Lower leg skin (tissue), 4 donors: ENCODE results near the gene CTNND2. TPM values are rescaled to one million over a fixed set of nuclear protein-coding genes. Genes with fewer than 3 reads are reported as not detected.

Experiments used
- DNase-seq, 2 donors: peaks; one replicate each; pipeline ENCODE4 v3.0.0-alpha.2; 2019; ENCODE audit warnings: low spot score in 2 of 2
- H3K4me3 ChIP-seq: fragments of 200-600 bp; sonication (generic); 2 replicates; pipeline ENCODE4 v1.5.1; 2017; ENCODE audit warnings: mild to moderate bottlenecking, low read depth; ENCODE audit not compliant: poor library complexity, severe bottlenecking
- POLR2A ChIP-seq, 2 donors: fragments of 450-650 bp; IDR thresholded peaks; one replicate each; pipeline ENCODE4 v1.6.1; 2016 to 2017; ENCODE audit warnings: antibody characterized with exemption in 2 of 2, mild to moderate bottlenecking in 1 of 2, moderate library complexity in 1 of 2
- WGBS, 2 donors: methylation state at CpG; one replicate each; pipeline ENCODE4 v1.1.5; 2018; 5-methylcytosine and 5-hydroxymethylcytosine counted together
- intact Hi-C: fragments of 100-400 bp; cut with DNase I; formaldehyde crosslinking; loops from one replicate; pipeline ENCODE4 v1.15.0; 2023; ENCODE audit warnings: low total_unique reads
- total RNA-seq, 4 donors: library from RNA; depleted of rRNA; stranded (reverse); fragments of >200 nt; gene quantifications; one replicate each; pipeline ENCODE4 v1.1.0, GENCODE V29; 2016
- TF ChIP-seq, protein P1 (sequence below), 3 donors: fragments of 450-650 bp; IDR thresholded peaks; one replicate each; pipeline ENCODE4 v1.5.1; 2016; ENCODE audit warnings: antibody characterized with exemption in 3 of 3, mild to moderate bottlenecking in 3 of 3, moderate library complexity in 2 of 3

The CTNND2 gene
- total RNA-seq, 4 donors from 2014 or later, result 0.21 to 2.9 (median 0.55) TPM

DNA sequence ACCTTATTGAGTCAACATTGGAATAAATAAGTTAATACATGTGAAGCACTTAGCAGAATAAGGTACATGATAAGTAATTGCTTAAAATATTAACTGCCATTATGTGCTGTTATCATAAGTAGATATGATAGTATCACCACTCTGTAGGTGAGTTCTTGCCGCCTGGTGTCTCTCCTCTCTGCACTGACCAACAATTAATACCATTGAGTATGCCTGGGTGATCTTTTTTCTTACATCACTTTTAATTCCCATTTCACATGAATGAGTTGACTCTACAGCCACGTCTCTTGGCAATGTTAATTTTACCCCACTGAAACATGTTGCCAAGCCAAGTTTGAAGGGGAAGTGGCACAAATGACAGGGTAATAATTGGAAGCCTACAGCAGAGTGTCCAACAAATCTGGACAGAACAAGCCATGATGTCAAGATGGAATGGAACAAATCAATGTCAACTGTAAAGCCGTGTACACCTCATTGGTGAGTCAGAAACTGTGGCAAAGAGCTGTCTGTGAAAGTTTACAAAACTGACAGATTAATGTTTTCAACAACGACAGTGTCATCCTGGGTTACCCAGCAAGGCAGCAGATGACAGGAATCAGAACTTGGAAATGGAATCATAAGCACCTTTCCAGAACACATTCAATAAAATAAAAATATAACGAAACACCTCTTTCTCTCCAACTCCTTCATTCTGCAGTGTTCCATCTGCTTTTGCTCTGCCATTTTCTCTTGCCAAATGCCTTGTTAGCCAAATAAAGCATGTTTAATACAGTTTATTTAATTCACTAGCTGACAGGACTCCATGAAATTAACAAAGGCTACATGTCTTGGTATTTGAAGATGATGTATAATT lies 330.9 kb downstream of the CTNND2 start:
- 65 to 70% methylated on average over 5 of the region's 5 CpGs for WGBS, 2 donors
- TF ChIP-seq, protein P1, sequence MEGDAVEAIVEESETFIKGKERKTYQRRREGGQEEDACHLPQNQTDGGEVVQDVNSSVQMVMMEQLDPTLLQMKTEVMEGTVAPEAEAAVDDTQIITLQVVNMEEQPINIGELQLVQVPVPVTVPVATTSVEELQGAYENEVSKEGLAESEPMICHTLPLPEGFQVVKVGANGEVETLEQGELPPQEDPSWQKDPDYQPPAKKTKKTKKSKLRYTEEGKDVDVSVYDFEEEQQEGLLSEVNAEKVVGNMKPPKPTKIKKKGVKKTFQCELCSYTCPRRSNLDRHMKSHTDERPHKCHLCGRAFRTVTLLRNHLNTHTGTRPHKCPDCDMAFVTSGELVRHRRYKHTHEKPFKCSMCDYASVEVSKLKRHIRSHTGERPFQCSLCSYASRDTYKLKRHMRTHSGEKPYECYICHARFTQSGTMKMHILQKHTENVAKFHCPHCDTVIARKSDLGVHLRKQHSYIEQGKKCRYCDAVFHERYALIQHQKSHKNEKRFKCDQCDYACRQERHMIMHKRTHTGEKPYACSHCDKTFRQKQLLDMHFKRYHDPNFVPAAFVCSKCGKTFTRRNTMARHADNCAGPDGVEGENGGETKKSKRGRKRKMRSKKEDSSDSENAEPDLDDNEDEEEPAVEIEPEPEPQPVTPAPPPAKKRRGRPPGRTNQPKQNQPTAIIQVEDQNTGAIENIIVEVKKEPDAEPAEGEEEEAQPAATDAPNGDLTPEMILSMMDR (IDR thresholded peaks at IDR 0.05), result no peak
- intact Hi-C loops, result no loop called here
- no peak overlapping the region for H3K4me3 ChIP-seq
- no peak for DNase-seq

DNA sequence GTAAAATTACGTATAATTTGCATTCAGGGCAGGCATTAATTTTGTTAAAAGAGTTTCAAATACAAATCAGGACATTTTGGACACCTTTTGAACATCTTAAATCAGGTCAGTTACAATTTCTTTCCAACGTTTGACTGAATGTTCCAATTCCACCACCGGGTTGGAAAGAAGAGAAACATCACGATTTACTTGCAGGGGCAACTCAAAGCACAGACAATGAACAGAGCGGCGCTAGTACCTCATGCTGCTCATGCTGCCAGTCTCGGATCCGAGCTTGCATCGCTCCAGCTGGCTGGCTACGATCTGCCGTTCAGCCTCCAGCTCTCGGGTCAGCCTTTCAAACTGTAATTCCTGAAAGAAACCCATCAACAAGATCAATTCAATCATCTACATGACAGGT lies 339.5 kb downstream of the CTNND2 start:
- TF ChIP-seq POLR2A (IDR thresholded peaks at IDR 0.05), result no peak
- TF ChIP-seq, protein P1 (IDR thresholded peaks at IDR 0.05), result no peak
- intact Hi-C loops, result no loop called here
- DNase-seq, result no peak
- H3K4me3 ChIP-seq, result no peak overlapping the region
- 86% methylated on average over 12 of the region's 12 CpGs for WGBS, 2 donors

DNA sequence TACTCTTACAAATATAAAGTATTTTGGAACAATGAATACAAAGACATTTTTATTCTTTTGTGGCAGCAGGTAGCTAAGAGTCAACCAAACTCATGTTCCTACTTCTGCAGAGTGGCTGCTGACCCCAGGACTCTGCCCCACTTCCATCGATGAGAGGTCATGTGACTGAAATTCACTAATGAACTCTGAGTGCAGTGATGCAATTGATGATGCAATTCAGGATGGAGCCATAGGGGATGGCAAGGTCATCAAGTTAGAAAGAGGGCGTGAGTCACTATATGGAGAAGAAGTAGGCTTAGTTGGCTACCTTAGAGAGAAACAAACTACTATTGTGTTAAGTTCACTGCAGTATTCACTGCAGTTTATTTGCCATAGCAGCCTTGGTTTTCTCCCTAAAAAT lies 340.4 kb downstream of the CTNND2 start:
- H3K4me3 ChIP-seq, result no peak overlapping the region
- TF ChIP-seq, protein P1 (IDR thresholded peaks at IDR 0.05), result no peak
- TF ChIP-seq POLR2A (IDR thresholded peaks at IDR 0.05), result no peak
- no peak for DNase-seq
- intact Hi-C loops, result no loop called here
- 92 to 97% methylated on average over 2 of the region's 2 CpGs for WGBS, 2 donors

DNA sequence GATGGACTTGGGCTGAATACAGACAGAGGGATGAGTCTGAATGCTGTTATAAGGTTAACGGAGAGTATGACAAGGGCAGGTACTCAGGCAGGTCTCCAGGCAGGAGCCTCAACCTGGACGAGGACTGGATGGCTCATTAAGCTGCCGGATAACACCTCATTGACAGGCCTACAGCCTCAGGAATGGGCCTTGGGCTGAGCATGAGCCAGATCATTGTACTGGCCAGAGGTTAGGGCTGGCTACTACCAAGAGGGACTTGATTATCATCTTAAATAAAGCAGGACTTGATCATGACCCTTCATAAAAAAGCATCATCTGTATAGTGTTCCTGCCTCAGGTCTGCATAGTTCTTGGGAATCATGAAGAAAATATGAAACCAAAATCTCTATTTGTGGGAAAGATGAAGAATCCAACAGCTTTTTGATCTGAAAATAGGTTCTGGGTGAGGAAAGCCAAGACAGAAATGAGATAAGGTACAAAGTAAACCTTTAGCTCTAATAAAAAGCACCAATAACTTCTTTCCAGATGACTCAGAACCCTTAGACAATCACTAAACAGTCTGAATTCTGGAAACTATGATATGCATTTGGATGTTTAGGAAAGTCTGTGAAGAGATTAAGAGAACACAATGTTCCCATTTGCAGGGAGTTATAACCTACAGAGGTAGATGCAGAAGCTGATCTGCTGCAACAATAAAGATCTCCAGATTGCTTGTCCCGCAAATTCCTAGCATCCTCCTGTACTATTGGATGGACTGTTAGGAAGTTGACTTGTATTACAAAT lies 343.1 kb downstream of the CTNND2 start:
- intact Hi-C loops, result no loop called here
- WGBS, 2 donors, result 88 to 91% methylated on average over 4 of the region's 4 CpGs
- H3K4me3 ChIP-seq, result no peak overlapping the region
- DNase-seq, result no peak
- TF ChIP-seq, protein P1 (IDR thresholded peaks at IDR 0.05), result no peak
- TF ChIP-seq POLR2A (IDR thresholded peaks at IDR 0.05), result no peak

DNA sequence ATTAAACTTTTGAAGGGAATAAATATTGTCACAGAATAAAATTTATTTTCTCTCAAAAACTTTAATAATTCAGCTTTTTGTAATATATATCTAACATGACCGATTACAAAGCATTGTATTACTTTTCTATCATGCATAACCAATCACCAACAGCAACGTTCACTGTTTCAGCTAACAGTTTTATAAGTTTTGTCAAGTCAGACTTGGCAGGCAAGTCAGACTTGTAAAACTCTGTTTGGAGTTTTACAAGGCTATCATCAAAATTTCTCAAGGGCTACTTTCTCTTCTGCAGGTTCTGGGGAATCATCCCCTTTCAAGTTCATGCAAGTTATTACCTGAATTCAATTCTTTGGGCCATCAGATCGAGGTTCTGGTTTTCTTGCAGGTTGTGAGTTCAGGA lies 347.2 kb downstream of the CTNND2 start:
- WGBS, 2 donors, result 58 to 59% methylated on average over 3 of the region's 3 CpGs
- intact Hi-C loops, result no loop called here
- no peak overlapping the region for H3K4me3 ChIP-seq
- DNase-seq, result no peak
- TF ChIP-seq, protein P1 (IDR thresholded peaks at IDR 0.05), result no peak
- TF ChIP-seq POLR2A (IDR thresholded peaks at IDR 0.05), result no peak
